ENCODE measurements around the gene BCKDK. TPM values are rescaled to one million over a fixed set of nuclear protein-coding genes. Genes with fewer than 3 reads are reported as not detected.

Gene BCKDK
- total RNA-seq, 1 experiment from 2014 or later, result 58.3 TPM

- TF ChIP-seq STAT6 (CRISPR knock-in tag; conservative IDR thresholded peaks at IDR 0.05; ENCODE audit: low read depth) (no peak), ZNF512 (CRISPR knock-in tag; IDR thresholded peaks at IDR 0.05; ENCODE audit: borderline replicate concordance) (no peak), ZNF425 (CRISPR knock-in tag; conservative IDR thresholded peaks at IDR 0.05) (no peak), TEAD1 (CRISPR knock-in tag; IDR thresholded peaks at IDR 0.05) (no peak), CBFB (CRISPR knock-in tag; IDR thresholded peaks at IDR 0.05; ENCODE audit: low read depth) (no peak), IRF2 (CRISPR knock-in tag; IDR thresholded peaks at IDR 0.05; ENCODE audit: borderline replicate concordance, low read depth) (no peak), ARID4B (CRISPR knock-in tag; IDR thresholded peaks at IDR 0.05; ENCODE audit: borderline replicate concordance) (no peak), ATF2 (CRISPR knock-in tag; IDR thresholded peaks at IDR 0.05; ENCODE audit: borderline replicate concordance, low read depth) (no peak), USF2 (CRISPR knock-in tag; IDR thresholded peaks at IDR 0.05) (no peak)
These were observed 30.4 kb upstream of the BCKDK start (continued) for GRCh38 chr16:31077592-31078396.

Data from WTC11 (cell line).